Skeletal muscle satellite cell (primary cell): ENCODE data around the gene IL4. TPM values are rescaled to one million over a fixed set of nuclear protein-coding genes. Genes with fewer than 3 reads are reported as not detected.
"Not testable (repeated sequence)": the region's sequence is repeated elsewhere in the genome, so short reads cannot be mapped to it uniquely, and the experiment has no call there.

Experiments used
- H3K27me3 ChIP-seq: 2 replicates; pipeline ENCODE4 v1.7.0; 2013; ENCODE audit warnings: low read length; ENCODE audit not compliant: control insufficient read depth, insufficient read depth
- H3K36me3 ChIP-seq: 2 replicates; pipeline ENCODE4 v1.7.0; 2013; ENCODE audit warnings: mild to moderate bottlenecking, control low read depth, low read length; ENCODE audit not compliant: insufficient read depth
- H3K4me1 ChIP-seq: 2 replicates; pipeline ENCODE4 v1.7.0; 2013; ENCODE audit warnings: low read length; ENCODE audit not compliant: control insufficient read depth, insufficient read depth
- H3K4me2 ChIP-seq: 2 replicates; pipeline ENCODE4 v1.7.0; 2013; ENCODE audit warnings: mild to moderate bottlenecking, low read length
- H3K4me3 ChIP-seq: 2 replicates; pipeline ENCODE4 v1.7.0; 2013; ENCODE audit warnings: low read length
- H3K9ac ChIP-seq: 2 replicates; pipeline ENCODE4 v1.7.0; 2013; ENCODE audit warnings: mild to moderate bottlenecking, low read depth, low read length, moderate library complexity
- H3K9me3 ChIP-seq: replicated peaks from 2 replicates; pipeline ENCODE4 v1.7.0; 2013; ENCODE audit warnings: mild to moderate bottlenecking, control low read depth, low read length
- total RNA-seq: library from RNA; depleted of rRNA; stranded (reverse); fragments of >200 nt; gene quantifications from 2 replicates; pipeline ENCODE4 v1.2.3, GENCODE V29; 2012; rRNA removed

Gene IL4
- total RNA-seq, result not detected in 2 replicates

DNA sequence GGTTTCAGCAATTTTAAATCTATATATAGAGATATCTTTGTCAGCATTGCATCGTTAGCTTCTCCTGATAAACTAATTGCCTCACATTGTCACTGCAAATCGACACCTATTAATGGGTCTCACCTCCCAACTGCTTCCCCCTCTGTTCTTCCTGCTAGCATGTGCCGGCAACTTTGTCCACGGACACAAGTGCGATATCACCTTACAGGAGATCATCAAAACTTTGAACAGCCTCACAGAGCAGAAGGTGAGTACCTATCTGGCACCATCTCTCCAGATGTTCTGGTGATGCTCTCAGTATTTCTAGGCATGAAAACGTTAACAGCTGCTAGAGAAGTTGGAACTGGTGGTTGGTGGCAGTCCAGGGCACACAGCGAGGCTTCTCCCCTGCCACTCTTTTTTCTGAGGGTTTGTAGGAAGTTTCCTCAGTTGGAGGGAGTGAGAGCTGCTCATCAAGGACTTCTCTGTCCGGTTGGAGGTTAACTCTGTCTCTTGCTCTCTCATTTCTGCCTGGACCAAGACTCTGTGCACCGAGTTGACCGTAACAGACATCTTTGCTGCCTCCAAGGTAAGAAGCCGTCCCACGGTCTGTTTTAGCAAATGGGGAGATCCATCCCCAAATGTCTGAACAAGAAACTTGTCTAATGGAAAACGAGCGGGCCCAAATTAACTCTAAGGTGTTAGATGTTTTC, at the start of gene IL4:
Gene IL4 (plus strand): TSS at position 51 of the 692 bp plus-strand sequence. CDS start 62 bp downstream, at position 113.
- Histone ChIP-seq H3K36me3 (no peaks in the 10 kb centered on the region), H3K4me2 (peak within 1 kb of the TSS; percentile 83), H3K9ac (peak within 1 kb of the TSS; percentile 67), H3K27me3 (no peaks in the 10 kb centered on the region), H3K4me3 (peak within 1 kb of the TSS; percentile 59), H3K4me1 (peaks cover 37% of the 10 kb centered on the region), H3K9me3 (no peaks in the 10 kb centered on the region)

DNA sequence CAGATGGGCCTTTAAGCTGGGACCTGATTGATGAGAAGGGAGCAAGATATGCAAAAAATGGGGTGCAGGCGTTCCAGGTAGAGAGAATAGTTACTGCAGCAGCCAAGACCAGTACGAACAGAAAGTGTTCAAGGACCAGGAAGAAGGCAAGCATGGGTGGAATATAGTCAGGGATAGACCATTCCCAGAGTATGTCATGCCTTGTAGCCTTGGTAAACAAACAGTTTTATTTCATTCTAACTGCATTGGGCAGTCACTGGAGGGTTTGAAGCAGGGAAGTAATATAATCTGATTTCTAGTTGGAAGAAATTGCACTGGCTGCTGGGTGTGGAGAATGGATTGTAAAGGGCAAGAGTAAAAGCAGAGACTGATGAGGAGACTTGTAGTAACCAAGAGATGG, 46.3 kb upstream of the IL4 start:
- Histone ChIP-seq H3K4me1 (no peaks in the 10 kb centered on the region), H3K4me3 (no peak overlapping the region), H3K4me2 (no peak overlapping the region), H3K36me3 (peaks cover 24% of the 10 kb centered on the region), H3K27me3 (no peaks in the 10 kb centered on the region), H3K9me3 (no peaks in the 10 kb centered on the region), H3K9ac (no peak overlapping the region)

- H3K4me2 ChIP-seq, result no peak overlapping the region
- no peaks in the 10 kb centered on the region for H3K9me3 ChIP-seq
- no peak overlapping the region for H3K9ac ChIP-seq
- peaks cover 21% of the 10 kb centered on the region for H3K36me3 ChIP-seq
- no peak overlapping the region for H3K4me3 ChIP-seq
- no peaks in the 10 kb centered on the region for H3K4me1 ChIP-seq
- H3K27me3 ChIP-seq, result no peaks in the 10 kb centered on the region
Observed at GRCh38 chr5:132628814-132629213, 45.0 kb upstream of the IL4 start.

GRCh38 chr5:132629230-132629944, 44.4 kb upstream of the IL4 start:
- Histone ChIP-seq H3K36me3 (peaks cover 19% of the 10 kb centered on the region), H3K9ac (no peak overlapping the region), H3K27me3 (no peaks in the 10 kb centered on the region), H3K9me3 (no peaks in the 10 kb centered on the region), H3K4me3 (no peak overlapping the region), H3K4me2 (no peak overlapping the region), H3K4me1 (no peaks in the 10 kb centered on the region)

DNA sequence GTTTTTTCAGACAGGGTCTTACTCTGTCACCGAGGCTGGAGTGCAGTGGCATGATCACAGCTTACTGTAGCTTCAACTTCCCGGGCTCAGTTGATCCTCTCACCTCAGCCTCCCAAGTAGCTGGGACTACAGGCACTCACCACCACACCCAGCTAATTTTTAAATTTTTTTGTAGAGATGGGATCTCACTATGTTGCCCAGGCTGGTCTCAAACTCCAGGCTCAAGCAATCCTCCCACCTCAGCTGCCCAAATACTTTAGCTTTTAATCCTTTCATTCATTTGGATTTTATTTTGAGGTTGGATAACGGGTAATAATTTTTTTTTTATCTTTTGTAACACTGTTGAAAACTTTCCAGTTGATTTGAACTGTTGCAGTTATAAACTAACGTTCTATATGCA, 40.2 kb upstream of the IL4 start:
- H3K9ac ChIP-seq, H3K9me3 ChIP-seq, H3K27me3 ChIP-seq, H3K4me2 ChIP-seq, H3K4me3 ChIP-seq, H3K4me1 ChIP-seq: not testable (repeated sequence)
- H3K36me3 ChIP-seq, result peaks cover 39% of the 10 kb centered on the region

GRCh38 chr5:132635873-132636272, 37.9 kb upstream of the IL4 start:
- Histone ChIP-seq H3K27me3 (no peaks in the 10 kb centered on the region), H3K4me1 (no peaks in the 10 kb centered on the region), H3K9me3 (no peaks in the 10 kb centered on the region), H3K4me3 (no peak overlapping the region), H3K4me2 (no peak overlapping the region), H3K36me3 (peaks cover 46% of the 10 kb centered on the region), H3K9ac (no peak overlapping the region)

- Histone ChIP-seq H3K9ac (no peak overlapping the region), H3K4me1 (no peaks in the 10 kb centered on the region), H3K27me3 (no peaks in the 10 kb centered on the region), H3K4me2 (no peak overlapping the region), H3K4me3 (no peak overlapping the region), H3K9me3 (no peaks in the 10 kb centered on the region), H3K36me3 (peaks cover 53% of the 10 kb centered on the region)
Observed at GRCh38 chr5:132637241-132637640, 36.5 kb upstream of the IL4 start.

- peaks cover 65% of the 10 kb centered on the region for H3K36me3 ChIP-seq
- no peaks in the 10 kb centered on the region for H3K4me1 ChIP-seq
- H3K9ac ChIP-seq, result no peak overlapping the region
- no peaks in the 10 kb centered on the region for H3K27me3 ChIP-seq
- no peak overlapping the region for H3K4me2 ChIP-seq
- no peaks in the 10 kb centered on the region for H3K9me3 ChIP-seq
- no peak overlapping the region for H3K4me3 ChIP-seq
Observed at GRCh38 chr5:132639706-132640130, 34.1 kb upstream of the IL4 start.

GRCh38 chr5:132640613-132641012, 33.2 kb upstream of the IL4 start:
- H3K9me3 ChIP-seq, result no peaks in the 10 kb centered on the region
- H3K36me3 ChIP-seq, result peaks cover 65% of the 10 kb centered on the region
- no peaks in the 10 kb centered on the region for H3K27me3 ChIP-seq
- H3K4me2 ChIP-seq, result no peak overlapping the region
- no peak overlapping the region for H3K9ac ChIP-seq
- no peaks in the 10 kb centered on the region for H3K4me1 ChIP-seq
- no peak overlapping the region for H3K4me3 ChIP-seq

- Histone ChIP-seq H3K9ac (no peak overlapping the region), H3K27me3 (no peaks in the 10 kb centered on the region), H3K9me3 (no peaks in the 10 kb centered on the region), H3K4me1 (no peaks in the 10 kb centered on the region), H3K4me2 (no peak overlapping the region), H3K4me3 (no peak overlapping the region), H3K36me3 (peaks cover 63% of the 10 kb centered on the region)
Observed at GRCh38 chr5:132641241-132641723, 32.5 kb upstream of the IL4 start.

GRCh38 chr5:132641841-132642240, 31.9 kb upstream of the IL4 start:
- no peak overlapping the region for H3K4me3 ChIP-seq
- H3K9ac ChIP-seq, result no peak overlapping the region
- peaks cover 59% of the 10 kb centered on the region for H3K36me3 ChIP-seq
- no peaks in the 10 kb centered on the region for H3K27me3 ChIP-seq
- H3K4me2 ChIP-seq, result no peak overlapping the region
- no peaks in the 10 kb centered on the region for H3K9me3 ChIP-seq
- H3K4me1 ChIP-seq, result no peaks in the 10 kb centered on the region
